GM18517 (cell line): ENCODE results near the gene LRRC3B.

Experiments
- ATAC-seq: cut with Tn5 transposase; IDR thresholded peaks from one replicate; pipeline ENCODE4 v1.9.1; 2021; ENCODE audit warnings: mild to moderate bottlenecking, moderate library complexity; ENCODE audit not compliant: unreplicated experiment

The LRRC3B gene

GRCh38 chr3:26630669-26631389 is 8.3 kb downstream of the LRRC3B start:
- ATAC-seq = no peak

GRCh38 chr3:26631390-26631738 is 8.8 kb downstream of the LRRC3B start:
- no peak for ATAC-seq

- ATAC-seq = no peak
Measured at GRCh38 chr3:26634601-26635000, 12.0 kb downstream of the LRRC3B start.

GRCh38 chr3:26636096-26636727 is 13.6 kb downstream of the LRRC3B start:
- no peak for ATAC-seq

- ATAC-seq = no peak
Measured at GRCh38 chr3:26637698-26638097, 15.1 kb downstream of the LRRC3B start.

GRCh38 chr3:26638113-26638512 is 15.5 kb downstream of the LRRC3B start:
- ATAC-seq = no peak

GRCh38 chr3:26639339-26639738 is 16.8 kb downstream of the LRRC3B start:
- ATAC-seq = no peak

- no peak for ATAC-seq
Measured at GRCh38 chr3:26647078-26647477, 24.5 kb downstream of the LRRC3B start.

- ATAC-seq = no peak
Measured at GRCh38 chr3:26648461-26648860, 25.9 kb downstream of the LRRC3B start.

- no peak for ATAC-seq
Measured at GRCh38 chr3:26652164-26652563, 29.6 kb downstream of the LRRC3B start.

- ATAC-seq = no peak
Measured at GRCh38 chr3:26653811-26654425, 31.3 kb downstream of the LRRC3B start.

GRCh38 chr3:26655231-26655630 is 32.7 kb downstream of the LRRC3B start:
- ATAC-seq = no peak

GRCh38 chr3:26657348-26657976 is 34.9 kb downstream of the LRRC3B start:
- ATAC-seq = no peak

GRCh38 chr3:26668171-26668570 is 45.6 kb downstream of the LRRC3B start:
- ATAC-seq = no peak

GRCh38 chr3:26668696-26669095 is 46.1 kb downstream of the LRRC3B start:
- ATAC-seq = no peak

GRCh38 chr3:26675336-26675735 is 52.8 kb downstream of the LRRC3B start:
- ATAC-seq = no peak

- no peak for ATAC-seq
Measured at GRCh38 chr3:26681632-26682031, 59.1 kb downstream of the LRRC3B start.

GRCh38 chr3:26682406-26682805 is 59.8 kb downstream of the LRRC3B start:
- no peak for ATAC-seq

- ATAC-seq = no peak
Measured at GRCh38 chr3:26683902-26684301, 61.3 kb downstream of the LRRC3B start.

GRCh38 chr3:26687466-26687865 is 64.9 kb downstream of the LRRC3B start:
- no peak for ATAC-seq

GRCh38 chr3:26699553-26699952 is 77.0 kb downstream of the LRRC3B start:
- no peak for ATAC-seq

GRCh38 chr3:26703519-26703918 is 80.9 kb downstream of the LRRC3B start:
- no peak for ATAC-seq
